H1 (cell line): ENCODE results near the gene CYLD.

ENCODE experiments used
- CBX8 ChIP-seq: fragments of 300-800, 300-1000 bp; sonication (generic); IDR thresholded peaks from 2 replicates; pipeline ENCODE4 v1.7.1; 2016; ENCODE audit warnings: low read depth, low read length, borderline replicate concordance
- CTBP2 ChIP-seq: IDR thresholded peaks from 2 replicates; pipeline ENCODE4 v1.7.0; 2011; ENCODE audit warnings: borderline replicate concordance, mild to moderate bottlenecking, moderate library complexity, mixed read lengths, low read length; ENCODE audit not compliant: insufficient read depth, insufficient read length
- EZH2 ChIP-seq: fragments of 200-600 bp; sonication (generic); IDR thresholded peaks from 2 replicates; pipeline ENCODE4 v1.7.1; 2012; ENCODE audit warnings: low read depth, mild to moderate bottlenecking, moderate library complexity, low read length, inconsistent platforms; ENCODE audit not compliant: severe bottlenecking
- GABPA ChIP-seq: IDR thresholded peaks from 2 replicates; pipeline ENCODE4 v1.6.1; 2011; ENCODE audit warnings: mild to moderate bottlenecking, low read length, moderate library complexity, borderline replicate concordance; ENCODE audit not compliant: insufficient read depth
- RNF2 ChIP-seq: fragments of 200-900, 300-1000 bp; sonication (generic); IDR thresholded peaks from 2 replicates; pipeline ENCODE4 v1.7.1; 2016; ENCODE audit warnings: borderline replicate concordance, low read depth, mild to moderate bottlenecking, antibody characterized with exemption, low read length; ENCODE audit not compliant: poor library complexity, severe bottlenecking; ENCODE audit errors: missing control alignments
- TF ChIP-seq, protein P1 (sequence below), 3 experiments: IDR thresholded peaks; 1 replicate in 2 of 3; 2 replicates in 1 of 3; pipeline versions ENCODE4 v1.5.1 to v1.6.1; 2011; ENCODE audit warnings: low read length in 3 of 3, mild to moderate bottlenecking in 3 of 3, inconsistent platforms in 2 of 3, low read depth in 1 of 3, moderate library complexity in 1 of 3; ENCODE audit not compliant: insufficient read depth in 1 of 3; ENCODE audit errors: control extremely low read depth in 1 of 3
- TF ChIP-seq, protein P2 (sequence below): IDR thresholded peaks from 2 replicates; pipeline ENCODE4 v1.6.1; 2011; ENCODE audit warnings: low read depth, mild to moderate bottlenecking, low read length; ENCODE audit not compliant: insufficient read depth

DNA sequence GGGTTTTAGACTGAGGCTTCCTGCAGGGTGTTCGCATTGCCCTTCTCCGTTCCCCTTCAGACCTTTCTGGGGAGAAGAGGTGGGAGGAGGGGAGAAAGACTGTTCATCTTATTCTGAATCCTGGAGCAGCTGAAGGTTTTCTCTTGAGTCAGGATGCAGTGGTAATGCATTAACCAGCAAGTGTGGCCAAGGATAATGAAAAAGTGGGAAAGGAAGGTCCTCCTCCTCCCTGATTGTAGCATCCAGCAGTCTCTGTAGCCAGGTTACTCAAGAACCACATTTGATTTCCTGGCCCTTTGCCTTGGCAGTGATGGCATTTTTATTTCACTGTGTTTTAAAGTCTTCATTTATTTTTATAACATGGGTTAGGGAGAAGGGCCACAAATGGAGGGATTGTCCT is 59.1 kb downstream of the CYLD start:
- TF ChIP-seq, protein P1, sequence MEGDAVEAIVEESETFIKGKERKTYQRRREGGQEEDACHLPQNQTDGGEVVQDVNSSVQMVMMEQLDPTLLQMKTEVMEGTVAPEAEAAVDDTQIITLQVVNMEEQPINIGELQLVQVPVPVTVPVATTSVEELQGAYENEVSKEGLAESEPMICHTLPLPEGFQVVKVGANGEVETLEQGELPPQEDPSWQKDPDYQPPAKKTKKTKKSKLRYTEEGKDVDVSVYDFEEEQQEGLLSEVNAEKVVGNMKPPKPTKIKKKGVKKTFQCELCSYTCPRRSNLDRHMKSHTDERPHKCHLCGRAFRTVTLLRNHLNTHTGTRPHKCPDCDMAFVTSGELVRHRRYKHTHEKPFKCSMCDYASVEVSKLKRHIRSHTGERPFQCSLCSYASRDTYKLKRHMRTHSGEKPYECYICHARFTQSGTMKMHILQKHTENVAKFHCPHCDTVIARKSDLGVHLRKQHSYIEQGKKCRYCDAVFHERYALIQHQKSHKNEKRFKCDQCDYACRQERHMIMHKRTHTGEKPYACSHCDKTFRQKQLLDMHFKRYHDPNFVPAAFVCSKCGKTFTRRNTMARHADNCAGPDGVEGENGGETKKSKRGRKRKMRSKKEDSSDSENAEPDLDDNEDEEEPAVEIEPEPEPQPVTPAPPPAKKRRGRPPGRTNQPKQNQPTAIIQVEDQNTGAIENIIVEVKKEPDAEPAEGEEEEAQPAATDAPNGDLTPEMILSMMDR (IDR thresholded peaks at IDR 0.05; ENCODE audit: control extremely low read depth in 1 of 3, insufficient read depth in 1 of 3, low read depth in 1 of 3, low read length in 3 of 3): no peak
- TF ChIP-seq GABPA (no peak), CTBP2 (no peak), CBX8 (no peak), EZH2 (no peak), RNF2 (no peak)
- TF ChIP-seq, protein P2, sequence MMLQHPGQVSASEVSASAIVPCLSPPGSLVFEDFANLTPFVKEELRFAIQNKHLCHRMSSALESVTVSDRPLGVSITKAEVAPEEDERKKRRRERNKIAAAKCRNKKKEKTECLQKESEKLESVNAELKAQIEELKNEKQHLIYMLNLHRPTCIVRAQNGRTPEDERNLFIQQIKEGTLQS: no peak
